Loucy (cell line): ENCODE measurements around the gene PIAS4.

ENCODE experiments used
- H2AFZ ChIP-seq: fragments of 200-600 bp; sonication (generic); 2 replicates; pipeline ENCODE4 v1.6.0; 2016; ENCODE audit warnings: antibody characterized with exemption, mild to moderate bottlenecking, low read length, moderate library complexity
- H3F3A ChIP-seq: fragments of 200-600 bp; 2 replicates; pipeline ENCODE4 v1.6.0; 2016; ENCODE audit warnings: antibody characterized with exemption, low read depth, mild to moderate bottlenecking
- H3K27me3 ChIP-seq: fragments of 200-600 bp; sonication (generic); 2 replicates; pipeline ENCODE4 v1.6.1; 2014; ENCODE audit warnings: low read length, mild to moderate bottlenecking; ENCODE audit not compliant: insufficient read depth, poor library complexity, severe bottlenecking
- H3K36me3 ChIP-seq: fragments of 200-600 bp; sonication (generic); 2 replicates; pipeline ENCODE4 v1.6.1; 2016; ENCODE audit warnings: low read length; ENCODE audit not compliant: insufficient read depth
- H3K4me1 ChIP-seq: fragments of 200-600 bp; sonication (generic); 2 replicates; pipeline ENCODE4 v1.5.1; 2014; ENCODE audit warnings: low read length, mild to moderate bottlenecking; ENCODE audit not compliant: insufficient read depth, poor library complexity, severe bottlenecking
- H3K4me2 ChIP-seq: fragments of 200-600 bp; sonication (generic); 2 replicates; pipeline ENCODE4 v1.6.0; 2014; ENCODE audit warnings: antibody characterized with exemption, low read length, low read depth, mild to moderate bottlenecking; ENCODE audit not compliant: poor library complexity, severe bottlenecking
- H3K4me3 ChIP-seq: fragments of 200-600 bp; sonication (generic); 2 replicates; pipeline ENCODE4 v1.5.1; 2014; ENCODE audit warnings: low read length, mild to moderate bottlenecking, mixed read lengths; ENCODE audit not compliant: poor library complexity, severe bottlenecking
- H3K79me2 ChIP-seq: fragments of 200-600 bp; sonication (generic); 2 replicates; pipeline ENCODE4 v1.6.1; 2014; ENCODE audit warnings: low read length; ENCODE audit not compliant: insufficient read depth
- H3K9ac ChIP-seq: fragments of 200-600 bp; sonication (generic); 2 replicates; pipeline ENCODE4 v1.6.0; 2014; ENCODE audit warnings: mild to moderate bottlenecking, low read depth, low read length, moderate library complexity; ENCODE audit not compliant: poor library complexity, severe bottlenecking
- H3K9me2 ChIP-seq: fragments of 200-600 bp; sonication (generic); replicated peaks from 2 replicates; pipeline ENCODE4 v1.6.1; 2016; ENCODE audit warnings: low read depth, low read length, mixed read lengths
- H3K9me3 ChIP-seq: fragments of 200-600 bp; sonication (generic); 2 replicates; pipeline ENCODE4 v1.6.1; 2014; ENCODE audit warnings: mild to moderate bottlenecking, antibody characterized with exemption, low read length, low read depth; ENCODE audit not compliant: insufficient read depth
- H4K20me1 ChIP-seq: fragments of 200-600 bp; sonication (generic); 2 replicates; pipeline ENCODE4 v1.6.0; 2014; ENCODE audit warnings: antibody characterized with exemption, low read length, mild to moderate bottlenecking; ENCODE audit not compliant: insufficient read depth, poor library complexity, severe bottlenecking
- EZH2phosphoT487 ChIP-seq: fragments of 200-600 bp; IDR thresholded peaks from 2 replicates; pipeline ENCODE4 v1.6.1; 2018; ENCODE audit warnings: antibody characterized with exemption, mild to moderate bottlenecking, moderate library complexity, borderline replicate concordance
- TF ChIP-seq, protein P1 (sequence below): fragments of 200-600 bp; sonication (generic); conservative IDR thresholded peaks from 2 replicates; pipeline ENCODE4 v1.5.1; 2014; ENCODE audit warnings: mild to moderate bottlenecking, antibody characterized with exemption, low read length

PIAS4 gene

DNA sequence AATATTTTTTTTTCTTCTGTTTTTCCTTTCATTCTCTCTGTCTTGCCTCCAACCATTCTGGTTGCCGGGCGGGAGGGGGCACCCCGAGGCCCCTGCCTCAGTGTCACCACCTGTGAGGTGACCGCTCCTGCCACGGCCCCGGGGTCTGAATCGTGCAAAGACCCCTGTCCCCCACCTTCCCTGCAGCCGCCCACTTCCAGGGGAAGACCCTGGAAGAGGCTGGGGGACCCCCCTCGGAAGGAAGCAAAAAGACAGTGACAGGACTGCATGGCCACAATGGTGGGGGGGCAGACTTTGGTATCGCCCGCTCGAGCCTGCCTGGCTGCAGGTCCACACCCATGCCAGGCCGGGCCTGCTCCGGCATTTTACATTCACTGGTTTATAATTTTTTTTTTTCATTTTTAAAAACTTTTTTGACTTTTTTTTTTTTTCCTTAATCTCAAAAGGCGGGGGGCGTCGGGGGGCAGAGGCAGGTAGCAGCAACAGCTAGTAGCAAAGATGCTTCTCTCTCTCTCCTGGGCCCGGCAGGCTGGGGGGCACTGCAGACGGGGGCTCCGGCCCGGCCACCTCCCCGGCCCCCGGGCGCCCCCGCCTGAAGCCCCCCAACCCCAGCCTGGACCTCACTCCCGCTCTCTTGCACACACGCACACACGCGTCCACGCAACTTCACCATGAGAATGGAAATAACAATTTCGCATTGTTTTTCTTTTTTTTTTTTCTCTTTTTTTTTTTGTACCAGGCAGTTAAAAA lies 36.6 kb downstream of the PIAS4 start:
- Histone ChIP-seq H3K9ac (no peak overlapping the region), H3K36me3 (peaks cover 27% of the 10 kb centered on the region; the same call in 1 of the 2 replicates), H3K9me2 (no peaks in the 10 kb centered on the region), H3K9me3 (no peaks in the 10 kb centered on the region), H3K79me2 (peaks cover 17% of the 10 kb centered on the region; the same call in 1 of the 2 replicates), H3F3A (no peaks in the 10 kb centered on the region), H3K27me3 (no peaks in the 10 kb centered on the region), H4K20me1 (peaks cover 17% of the 10 kb centered on the region), H3K4me2 (no peak overlapping the region), H2AFZ (no peak overlapping the region), H3K4me3 (no peak overlapping the region), H3K4me1 (no peaks in the 10 kb centered on the region)
- TF ChIP-seq EZH2phosphoT487, result no peak
- TF ChIP-seq, protein P1, sequence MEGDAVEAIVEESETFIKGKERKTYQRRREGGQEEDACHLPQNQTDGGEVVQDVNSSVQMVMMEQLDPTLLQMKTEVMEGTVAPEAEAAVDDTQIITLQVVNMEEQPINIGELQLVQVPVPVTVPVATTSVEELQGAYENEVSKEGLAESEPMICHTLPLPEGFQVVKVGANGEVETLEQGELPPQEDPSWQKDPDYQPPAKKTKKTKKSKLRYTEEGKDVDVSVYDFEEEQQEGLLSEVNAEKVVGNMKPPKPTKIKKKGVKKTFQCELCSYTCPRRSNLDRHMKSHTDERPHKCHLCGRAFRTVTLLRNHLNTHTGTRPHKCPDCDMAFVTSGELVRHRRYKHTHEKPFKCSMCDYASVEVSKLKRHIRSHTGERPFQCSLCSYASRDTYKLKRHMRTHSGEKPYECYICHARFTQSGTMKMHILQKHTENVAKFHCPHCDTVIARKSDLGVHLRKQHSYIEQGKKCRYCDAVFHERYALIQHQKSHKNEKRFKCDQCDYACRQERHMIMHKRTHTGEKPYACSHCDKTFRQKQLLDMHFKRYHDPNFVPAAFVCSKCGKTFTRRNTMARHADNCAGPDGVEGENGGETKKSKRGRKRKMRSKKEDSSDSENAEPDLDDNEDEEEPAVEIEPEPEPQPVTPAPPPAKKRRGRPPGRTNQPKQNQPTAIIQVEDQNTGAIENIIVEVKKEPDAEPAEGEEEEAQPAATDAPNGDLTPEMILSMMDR, result no peak

DNA sequence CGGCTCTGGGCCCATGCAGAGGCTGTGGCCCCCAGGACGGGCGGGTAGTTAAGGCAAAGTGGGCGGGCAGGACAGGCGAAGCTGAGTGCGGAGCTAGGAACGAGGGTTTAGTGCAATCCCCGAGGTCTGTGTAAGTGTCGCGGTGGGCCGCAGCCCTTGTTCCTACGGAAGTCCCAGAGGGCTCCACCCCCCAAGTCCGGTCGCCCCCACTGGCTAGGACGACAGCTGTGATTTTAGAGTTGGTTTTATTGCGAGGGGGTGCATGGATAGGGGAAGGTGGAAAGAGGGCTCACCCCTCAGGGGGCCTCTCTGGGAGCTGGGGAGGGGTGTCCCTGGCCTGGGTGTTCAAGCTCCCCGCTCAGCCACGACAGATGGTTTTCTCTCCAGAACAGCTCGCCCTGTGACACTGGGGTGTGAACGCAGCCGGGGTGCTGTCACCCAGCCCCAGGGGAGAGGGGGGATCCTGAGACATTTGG lies 37.5 kb downstream of the PIAS4 start:
- no peak for TF ChIP-seq EZH2phosphoT487
- TF ChIP-seq, protein P1, result no peak
- Histone ChIP-seq H3K4me3 (no peak overlapping the region), H3K36me3 (peaks cover 36% of the 10 kb centered on the region; the same call in 1 of the 2 replicates), H2AFZ (no peak overlapping the region), H3F3A (no peaks in the 10 kb centered on the region), H3K4me1 (no peaks in the 10 kb centered on the region), H3K4me2 (no peak overlapping the region), H3K9me3 (no peaks in the 10 kb centered on the region), H3K9ac (no peak overlapping the region), H3K79me2 (peaks cover 24% of the 10 kb centered on the region; the same call in 1 of the 2 replicates), H3K9me2 (no peaks in the 10 kb centered on the region), H4K20me1 (peaks cover 25% of the 10 kb centered on the region), H3K27me3 (no peaks in the 10 kb centered on the region)

DNA sequence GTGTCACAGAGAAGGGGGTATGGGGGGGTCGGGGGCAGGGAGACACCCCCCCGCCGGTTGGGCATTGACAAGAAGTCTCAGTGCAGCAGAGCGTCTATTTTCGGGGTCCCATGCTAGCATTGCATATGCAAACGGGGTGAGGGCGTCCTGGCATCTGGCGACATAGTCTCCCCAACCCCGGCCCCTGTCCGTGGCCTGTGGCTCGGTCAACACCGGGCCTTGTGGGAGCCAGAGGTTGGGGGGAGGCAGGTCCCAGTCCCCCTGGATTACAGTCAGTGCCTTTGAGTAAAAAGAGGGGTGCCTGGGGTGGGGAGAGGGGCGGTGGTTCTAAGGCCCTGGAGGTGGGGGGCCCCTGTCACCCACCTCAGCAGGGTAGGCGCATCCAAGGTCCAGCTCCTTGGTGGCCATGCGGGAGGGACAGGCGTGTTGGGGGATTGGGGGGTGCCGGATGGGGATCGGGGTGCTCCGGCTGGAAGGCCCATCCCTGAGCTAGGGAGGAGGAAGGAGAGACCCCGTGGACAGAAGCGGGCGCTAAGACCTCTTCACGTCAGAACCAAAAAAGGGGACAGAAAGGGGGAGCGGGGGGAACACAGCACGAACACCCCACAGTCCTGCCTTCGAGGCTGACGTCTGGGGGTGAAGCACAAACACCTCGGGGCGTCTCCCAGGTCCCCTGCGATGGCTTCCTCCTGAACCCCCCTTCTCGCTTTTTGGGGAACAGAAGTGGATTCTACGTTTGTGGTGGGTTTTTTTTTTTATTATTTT lies 38.2 kb downstream of the PIAS4 start:
- H4K20me1 ChIP-seq, result peaks cover 30% of the 10 kb centered on the region
- H3K4me3 ChIP-seq, result no peak overlapping the region
- H3K4me1 ChIP-seq, result no peaks in the 10 kb centered on the region
- H3F3A ChIP-seq, result no peaks in the 10 kb centered on the region
- no peaks in the 10 kb centered on the region for H3K9me2 ChIP-seq
- peaks cover 42% of the 10 kb centered on the region; the same call in 1 of the 2 replicates for H3K36me3 ChIP-seq
- no peak overlapping the region for H3K9ac ChIP-seq
- TF ChIP-seq, protein P1, result no peak
- no peak for TF ChIP-seq EZH2phosphoT487
- H3K79me2 ChIP-seq, result peaks cover 31% of the 10 kb centered on the region; the same call in 1 of the 2 replicates
- no peaks in the 10 kb centered on the region for H3K9me3 ChIP-seq
- H3K27me3 ChIP-seq, result no peaks in the 10 kb centered on the region
- H3K4me2 ChIP-seq, result no peak overlapping the region
- no peak overlapping the region for H2AFZ ChIP-seq
